K562 (cell line): ENCODE data around the gene SLC4A5. TPM values are rescaled to one million over a fixed set of nuclear protein-coding genes. Genes with fewer than 3 reads are reported as not detected.

Experiments
- polyA plus RNA-seq, 8 experiments: library from polyadenylated mRNA; depleted of rRNA in 4 of 8; stranded (reverse) in 5 of 8; unstranded in 3 of 8; fragments of >200 nt; fragmentation: Nextera tagmentation in 2 of 8; fragmentation: Illumina TruSeq in 1 of 8; extraction: Ambion mirVana in 2 of 8; extraction: Trizol in 1 of 8; gene quantifications; 2 replicates each; pipeline versions ENCODE4 v1.2.1 to v1.2.3, GENCODE V29; 2011 to 2014; ENCODE audit warnings: inconsistent platforms in 1 of 8, missing spikeins in 1 of 8
- total RNA-seq, 7 experiments: library from RNA; depleted of rRNA in 6 of 7; stranded (reverse); fragments of >200 nt in 6 of 7; fragmentation: Illumina TruSeq in 2 of 7; extraction: Trizol in 2 of 7; gene quantifications; 2 replicates each; pipeline versions ENCODE4 v1.2.1 to v1.2.3, GENCODE V29; 2011 to 2021; ENCODE audit warnings: low replicate concordance in 1 of 7
- TF ChIP-seq, protein P1 (sequence below): fragments of 450-650 bp; IDR thresholded peaks from 2 replicates; pipeline ENCODE4 v1.6.1; 2016; ENCODE audit warnings: mild to moderate bottlenecking, moderate library complexity

SLC4A5 gene
- total and polyA plus RNA-seq, 9 of the 15 experiments (the other 6 are each of a cell fraction or from before 2014, with no cell fraction given): 0.03 to 0.77 (median 0.14) TPM; not detected in 1

DNA sequence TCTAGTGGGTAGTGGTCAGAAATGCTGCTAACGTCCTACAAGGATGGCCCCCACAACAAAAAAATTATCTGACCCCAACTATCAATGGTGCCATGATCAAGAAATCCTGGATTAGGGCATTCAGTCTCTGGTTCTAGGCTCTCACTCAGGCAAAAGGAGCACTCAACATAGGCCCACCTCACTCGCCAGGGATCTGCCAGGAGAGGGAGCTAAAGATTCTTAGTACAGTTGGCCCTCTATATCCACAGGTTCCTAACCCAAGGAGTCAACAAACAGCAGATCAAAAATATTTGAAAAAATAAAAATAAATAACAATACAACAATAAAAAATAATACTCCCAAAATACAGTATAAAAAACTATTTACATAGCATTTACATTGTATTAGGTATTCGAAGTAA, 10.0 kb downstream of the SLC4A5 start (continued):
- TF ChIP-seq, protein P1, sequence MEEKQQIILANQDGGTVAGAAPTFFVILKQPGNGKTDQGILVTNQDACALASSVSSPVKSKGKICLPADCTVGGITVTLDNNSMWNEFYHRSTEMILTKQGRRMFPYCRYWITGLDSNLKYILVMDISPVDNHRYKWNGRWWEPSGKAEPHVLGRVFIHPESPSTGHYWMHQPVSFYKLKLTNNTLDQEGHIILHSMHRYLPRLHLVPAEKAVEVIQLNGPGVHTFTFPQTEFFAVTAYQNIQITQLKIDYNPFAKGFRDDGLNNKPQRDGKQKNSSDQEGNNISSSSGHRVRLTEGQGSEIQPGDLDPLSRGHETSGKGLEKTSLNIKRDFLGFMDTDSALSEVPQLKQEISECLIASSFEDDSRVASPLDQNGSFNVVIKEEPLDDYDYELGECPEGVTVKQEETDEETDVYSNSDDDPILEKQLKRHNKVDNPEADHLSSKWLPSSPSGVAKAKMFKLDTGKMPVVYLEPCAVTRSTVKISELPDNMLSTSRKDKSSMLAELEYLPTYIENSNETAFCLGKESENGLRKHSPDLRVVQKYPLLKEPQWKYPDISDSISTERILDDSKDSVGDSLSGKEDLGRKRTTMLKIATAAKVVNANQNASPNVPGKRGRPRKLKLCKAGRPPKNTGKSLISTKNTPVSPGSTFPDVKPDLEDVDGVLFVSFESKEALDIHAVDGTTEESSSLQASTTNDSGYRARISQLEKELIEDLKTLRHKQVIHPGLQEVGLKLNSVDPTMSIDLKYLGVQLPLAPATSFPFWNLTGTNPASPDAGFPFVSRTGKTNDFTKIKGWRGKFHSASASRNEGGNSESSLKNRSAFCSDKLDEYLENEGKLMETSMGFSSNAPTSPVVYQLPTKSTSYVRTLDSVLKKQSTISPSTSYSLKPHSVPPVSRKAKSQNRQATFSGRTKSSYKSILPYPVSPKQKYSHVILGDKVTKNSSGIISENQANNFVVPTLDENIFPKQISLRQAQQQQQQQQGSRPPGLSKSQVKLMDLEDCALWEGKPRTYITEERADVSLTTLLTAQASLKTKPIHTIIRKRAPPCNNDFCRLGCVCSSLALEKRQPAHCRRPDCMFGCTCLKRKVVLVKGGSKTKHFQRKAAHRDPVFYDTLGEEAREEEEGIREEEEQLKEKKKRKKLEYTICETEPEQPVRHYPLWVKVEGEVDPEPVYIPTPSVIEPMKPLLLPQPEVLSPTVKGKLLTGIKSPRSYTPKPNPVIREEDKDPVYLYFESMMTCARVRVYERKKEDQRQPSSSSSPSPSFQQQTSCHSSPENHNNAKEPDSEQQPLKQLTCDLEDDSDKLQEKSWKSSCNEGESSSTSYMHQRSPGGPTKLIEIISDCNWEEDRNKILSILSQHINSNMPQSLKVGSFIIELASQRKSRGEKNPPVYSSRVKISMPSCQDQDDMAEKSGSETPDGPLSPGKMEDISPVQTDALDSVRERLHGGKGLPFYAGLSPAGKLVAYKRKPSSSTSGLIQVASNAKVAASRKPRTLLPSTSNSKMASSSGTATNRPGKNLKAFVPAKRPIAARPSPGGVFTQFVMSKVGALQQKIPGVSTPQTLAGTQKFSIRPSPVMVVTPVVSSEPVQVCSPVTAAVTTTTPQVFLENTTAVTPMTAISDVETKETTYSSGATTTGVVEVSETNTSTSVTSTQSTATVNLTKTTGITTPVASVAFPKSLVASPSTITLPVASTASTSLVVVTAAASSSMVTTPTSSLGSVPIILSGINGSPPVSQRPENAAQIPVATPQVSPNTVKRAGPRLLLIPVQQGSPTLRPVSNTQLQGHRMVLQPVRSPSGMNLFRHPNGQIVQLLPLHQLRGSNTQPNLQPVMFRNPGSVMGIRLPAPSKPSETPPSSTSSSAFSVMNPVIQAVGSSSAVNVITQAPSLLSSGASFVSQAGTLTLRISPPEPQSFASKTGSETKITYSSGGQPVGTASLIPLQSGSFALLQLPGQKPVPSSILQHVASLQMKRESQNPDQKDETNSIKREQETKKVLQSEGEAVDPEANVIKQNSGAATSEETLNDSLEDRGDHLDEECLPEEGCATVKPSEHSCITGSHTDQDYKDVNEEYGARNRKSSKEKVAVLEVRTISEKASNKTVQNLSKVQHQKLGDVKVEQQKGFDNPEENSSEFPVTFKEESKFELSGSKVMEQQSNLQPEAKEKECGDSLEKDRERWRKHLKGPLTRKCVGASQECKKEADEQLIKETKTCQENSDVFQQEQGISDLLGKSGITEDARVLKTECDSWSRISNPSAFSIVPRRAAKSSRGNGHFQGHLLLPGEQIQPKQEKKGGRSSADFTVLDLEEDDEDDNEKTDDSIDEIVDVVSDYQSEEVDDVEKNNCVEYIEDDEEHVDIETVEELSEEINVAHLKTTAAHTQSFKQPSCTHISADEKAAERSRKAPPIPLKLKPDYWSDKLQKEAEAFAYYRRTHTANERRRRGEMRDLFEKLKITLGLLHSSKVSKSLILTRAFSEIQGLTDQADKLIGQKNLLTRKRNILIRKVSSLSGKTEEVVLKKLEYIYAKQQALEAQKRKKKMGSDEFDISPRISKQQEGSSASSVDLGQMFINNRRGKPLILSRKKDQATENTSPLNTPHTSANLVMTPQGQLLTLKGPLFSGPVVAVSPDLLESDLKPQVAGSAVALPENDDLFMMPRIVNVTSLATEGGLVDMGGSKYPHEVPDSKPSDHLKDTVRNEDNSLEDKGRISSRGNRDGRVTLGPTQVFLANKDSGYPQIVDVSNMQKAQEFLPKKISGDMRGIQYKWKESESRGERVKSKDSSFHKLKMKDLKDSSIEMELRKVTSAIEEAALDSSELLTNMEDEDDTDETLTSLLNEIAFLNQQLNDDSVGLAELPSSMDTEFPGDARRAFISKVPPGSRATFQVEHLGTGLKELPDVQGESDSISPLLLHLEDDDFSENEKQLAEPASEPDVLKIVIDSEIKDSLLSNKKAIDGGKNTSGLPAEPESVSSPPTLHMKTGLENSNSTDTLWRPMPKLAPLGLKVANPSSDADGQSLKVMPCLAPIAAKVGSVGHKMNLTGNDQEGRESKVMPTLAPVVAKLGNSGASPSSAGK: no peak
